GM18519 (cell line): ENCODE data around the gene NEK11.

ENCODE experiments used
- ATAC-seq: cut with Tn5 transposase; IDR thresholded peaks from one replicate; pipeline ENCODE4 v1.9.1; 2021; ENCODE audit warnings: mild to moderate bottlenecking, moderate library complexity; ENCODE audit not compliant: unreplicated experiment, low FRiP score

The NEK11 gene

GRCh38 chr3:131026321-131027151, at the start of gene NEK11, which contains the start of gene ASTE1:
TSS of gene NEK11 (plus strand) at chr3:131026877. CDS start at chr3:131029709, 2,832 bp downstream.
TSS of gene ASTE1 (minus strand) at chr3:131026825. CDS start at chr3:131025306, 1,519 bp downstream.
- peak; percentile 92 for ATAC-seq

DNA sequence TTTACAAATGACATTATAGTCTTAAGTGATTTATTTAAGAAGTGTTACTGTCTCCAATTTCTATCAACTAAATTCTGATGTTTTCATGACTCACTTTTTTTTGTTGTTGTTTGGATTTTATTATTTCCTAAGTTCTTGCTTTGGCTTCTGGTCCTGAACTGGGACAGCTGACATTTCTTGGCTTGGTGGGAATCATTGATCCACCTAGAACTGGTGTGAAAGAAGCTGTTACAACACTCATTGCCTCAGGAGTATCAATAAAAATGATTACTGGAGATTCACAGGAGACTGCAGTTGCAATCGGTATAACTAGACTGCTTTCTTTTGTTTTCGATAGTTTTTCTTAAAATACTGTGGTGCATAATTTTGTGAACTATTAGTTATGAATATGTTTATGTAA, 47.6 kb upstream of the NEK11 start:
- no peak for ATAC-seq

DNA sequence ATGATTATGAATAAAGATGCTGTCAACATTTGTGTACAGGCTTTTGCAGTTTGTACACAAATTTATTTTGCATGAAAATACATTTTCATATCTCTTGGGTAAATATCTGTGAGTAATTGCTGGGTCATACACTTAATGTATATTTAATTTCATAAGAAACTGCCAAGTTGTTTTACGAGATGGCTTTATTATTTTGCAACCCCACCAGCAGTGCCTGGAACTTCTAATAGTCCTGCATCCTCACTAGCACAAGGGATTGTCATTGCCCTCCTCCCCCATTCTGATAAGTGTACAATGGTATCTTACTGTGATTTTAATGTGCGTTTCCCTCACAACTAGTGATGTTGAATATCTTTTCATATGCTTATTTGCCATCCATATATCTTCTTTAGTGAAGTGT, 45.2 kb upstream of the NEK11 start:
- no peak for ATAC-seq

- no peak for ATAC-seq
Measured at GRCh38 chr3:130990282-130990681, 36.4 kb upstream of the NEK11 start.

DNA sequence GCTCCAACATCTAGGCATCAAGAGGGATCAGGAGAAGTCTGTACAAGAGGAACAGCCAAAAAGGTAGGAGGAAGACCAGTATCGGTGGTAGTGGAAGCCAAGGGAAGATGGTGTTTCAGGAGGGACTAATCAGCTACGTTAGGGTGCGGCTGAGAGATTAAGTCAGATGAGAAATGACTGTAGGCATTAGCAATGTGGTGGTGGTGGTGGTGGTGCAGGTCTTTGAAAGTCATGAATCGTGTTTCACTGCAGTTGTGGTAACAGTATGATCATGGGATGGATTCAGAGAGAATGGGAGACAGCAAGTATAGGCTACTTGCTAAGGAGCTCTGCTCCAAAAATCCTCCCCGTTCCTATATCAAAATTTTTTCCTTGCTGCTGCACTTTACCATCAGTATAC, 35.6 kb upstream of the NEK11 start:
- no peak for ATAC-seq

DNA sequence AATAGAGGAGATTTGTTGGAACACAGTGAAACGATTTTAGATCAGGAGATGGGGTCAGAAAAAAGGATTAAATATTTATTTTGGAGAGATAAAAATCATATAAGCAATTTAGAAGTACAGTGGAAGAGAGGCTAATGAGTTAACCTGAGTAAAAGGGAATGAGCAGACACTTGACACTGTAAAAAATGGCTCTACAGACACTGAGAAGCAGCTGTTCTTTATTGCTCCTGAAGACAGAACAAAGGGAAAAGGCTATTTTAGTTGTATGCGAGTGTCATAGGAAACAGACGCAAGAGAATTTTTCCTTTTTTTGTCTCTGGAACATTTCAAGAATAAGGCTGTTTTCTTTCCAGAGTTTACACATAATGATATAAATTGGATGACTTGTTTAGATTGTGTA, 34.3 kb upstream of the NEK11 start:
- ATAC-seq: no peak

- no peak for ATAC-seq
Measured at GRCh38 chr3:130997289-130997688, 29.4 kb upstream of the NEK11 start.

GRCh38 chr3:131001071-131001470, 25.6 kb upstream of the NEK11 start:
- no peak for ATAC-seq

- ATAC-seq: no peak
Measured at GRCh38 chr3:131004603-131005002, 22.1 kb upstream of the NEK11 start.

- ATAC-seq: no peak
Measured at GRCh38 chr3:131007256-131007655, 19.4 kb upstream of the NEK11 start.

GRCh38 chr3:131007782-131008181, 18.9 kb upstream of the NEK11 start:
- no peak for ATAC-seq

DNA sequence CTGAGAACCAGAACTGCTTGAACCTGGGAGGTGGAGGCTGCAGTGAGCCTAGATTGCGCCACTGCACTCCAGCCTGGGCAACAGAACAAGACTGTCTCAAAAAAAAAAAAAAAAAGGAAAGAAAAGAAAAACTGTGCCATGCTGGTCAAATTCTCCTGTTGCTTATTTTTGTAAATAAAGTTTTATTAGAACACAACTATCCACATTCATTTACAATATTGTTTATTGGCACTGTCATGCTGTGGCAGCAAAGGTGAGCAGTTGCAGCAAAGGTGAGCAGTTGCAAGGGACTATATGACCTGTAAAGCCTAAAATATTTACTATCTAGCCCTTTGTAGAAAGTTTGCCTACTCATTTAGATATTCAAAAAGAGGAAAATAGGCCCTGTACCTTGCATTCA, 18.4 kb upstream of the NEK11 start:
- ATAC-seq: no peak

GRCh38 chr3:131009698-131010097, 17.0 kb upstream of the NEK11 start:
- ATAC-seq: no peak

DNA sequence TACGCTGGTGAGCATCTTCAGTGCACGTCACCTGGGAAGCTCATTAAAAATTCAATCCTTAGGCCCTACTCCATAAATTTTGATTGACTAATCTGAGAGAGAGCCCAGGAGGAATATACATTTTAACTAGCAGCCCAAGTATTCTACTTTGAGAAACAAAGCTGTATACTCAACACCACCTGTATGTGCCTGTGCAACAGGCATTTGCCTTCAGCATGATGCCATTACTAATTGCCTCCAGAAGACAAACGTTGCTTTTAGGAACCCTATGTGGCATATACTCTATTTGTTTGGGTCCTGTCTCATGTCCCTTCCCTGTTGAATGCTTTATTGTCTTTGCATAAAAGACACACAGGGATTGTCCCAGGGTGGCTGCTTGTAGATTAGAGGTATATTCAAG, 7.7 kb upstream of the NEK11 start:
- ATAC-seq: no peak

- no peak for ATAC-seq
Measured at GRCh38 chr3:131020122-131020693, 6.5 kb upstream of the NEK11 start.

DNA sequence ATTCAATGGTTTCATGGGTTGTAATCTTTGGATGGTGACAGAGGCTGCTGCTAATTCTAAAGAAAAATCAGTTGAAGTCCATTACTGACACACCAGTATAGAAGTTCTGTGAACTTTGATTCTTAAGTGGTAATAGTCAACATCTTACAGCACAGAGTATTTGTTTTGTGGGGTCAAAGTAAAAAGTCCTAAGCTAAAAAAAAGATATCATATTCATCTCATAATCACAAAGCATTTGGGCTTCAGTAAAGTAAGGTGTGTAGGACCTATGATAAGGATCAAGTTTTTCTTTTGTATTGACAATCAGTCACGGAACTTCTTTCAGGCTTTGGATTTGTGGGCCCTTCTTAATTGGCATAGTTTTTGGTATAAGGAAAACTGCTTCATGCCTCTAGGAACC, 1.1 kb upstream of the NEK11 start:
- ATAC-seq: no peak

DNA sequence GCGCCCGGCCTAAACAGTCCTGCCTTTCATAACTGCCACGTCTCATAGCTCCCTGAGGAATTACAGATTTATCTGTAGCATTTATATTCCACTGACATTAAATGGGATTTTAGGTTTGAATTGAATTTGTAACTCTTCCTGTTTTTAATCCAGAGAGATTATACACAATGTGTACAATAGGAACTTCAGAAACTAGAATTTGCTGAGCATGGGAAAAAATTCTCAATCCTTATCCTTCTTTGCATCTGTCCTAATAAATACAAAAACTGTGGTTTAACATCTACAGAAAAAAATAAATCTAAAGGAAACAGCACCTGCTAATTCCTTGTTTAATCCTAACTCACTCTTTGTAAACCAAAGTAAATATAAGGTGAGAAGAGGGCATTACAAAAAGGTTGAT, 2.2 kb downstream of the NEK11 start:
- no peak for ATAC-seq

DNA sequence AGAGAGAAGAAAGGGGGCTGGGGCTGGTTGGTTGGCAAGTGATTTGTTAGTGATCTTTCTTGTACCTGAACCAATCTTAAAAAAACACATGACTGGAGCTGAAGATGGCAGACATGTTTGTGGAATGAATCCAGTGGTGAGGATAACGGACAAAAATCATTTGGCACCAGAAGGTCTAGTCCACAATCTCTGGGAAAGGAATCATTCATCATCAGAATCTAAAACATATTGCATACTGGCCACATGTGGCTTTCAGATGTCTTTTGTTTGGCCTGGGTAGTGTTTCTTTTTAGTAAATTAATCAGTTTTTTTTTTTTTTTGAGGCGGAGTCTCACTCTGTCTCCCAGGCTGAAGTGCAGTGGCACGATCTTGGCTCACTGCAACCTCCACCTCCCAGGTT, 5.0 kb downstream of the NEK11 start:
- ATAC-seq: no peak

DNA sequence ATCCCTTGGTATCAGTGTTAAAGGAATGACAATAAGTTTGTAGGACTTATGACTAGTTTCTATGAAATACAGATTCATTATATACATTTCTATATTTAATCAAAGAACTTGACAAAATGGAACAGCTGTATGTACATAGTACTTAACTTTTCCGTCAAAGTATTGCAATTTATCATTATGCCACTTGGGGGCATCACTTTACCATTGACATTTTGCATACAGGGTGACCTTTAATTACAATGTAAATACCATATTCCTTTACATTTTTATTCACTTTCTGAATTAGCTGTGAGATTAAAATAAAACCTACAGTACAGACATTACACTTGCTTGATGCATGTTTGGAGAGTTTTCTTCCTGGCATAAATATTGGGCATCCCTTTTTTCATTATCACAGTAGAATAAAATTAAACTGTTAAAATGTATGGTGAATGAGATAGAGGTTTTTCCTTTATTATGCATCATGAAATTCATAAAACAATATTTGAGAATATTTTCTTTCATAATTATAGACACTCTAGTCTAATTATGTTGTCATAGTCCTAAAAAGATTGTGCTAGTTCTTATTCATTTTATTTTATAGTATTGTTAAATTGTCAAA, 6.9 kb downstream of the NEK11 start:
- peak; percentile 69 for ATAC-seq

GRCh38 chr3:131036200-131036816, 9.6 kb downstream of the NEK11 start:
- ATAC-seq: no peak

DNA sequence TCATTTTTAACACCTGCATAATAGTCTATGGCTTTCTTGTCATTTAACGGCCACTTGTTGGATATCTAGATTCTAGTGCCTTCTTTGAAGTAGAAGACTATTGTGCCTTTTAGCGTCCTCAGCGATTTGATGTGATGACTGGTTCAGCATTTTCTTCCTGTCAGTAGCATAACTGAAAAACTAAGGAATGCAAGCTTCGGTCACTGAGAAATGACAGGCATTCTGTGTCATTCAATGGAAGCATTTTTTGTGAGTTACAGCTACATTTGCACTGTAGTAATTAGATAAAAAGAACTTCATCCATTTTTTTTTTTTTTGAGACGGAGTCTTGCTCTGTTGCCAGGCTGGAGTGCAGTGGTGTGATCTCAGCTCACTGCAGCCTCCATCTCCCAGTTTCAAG, 10.3 kb downstream of the NEK11 start:
- no peak for ATAC-seq
